Stimulated activated CD8-positive, alpha-beta memory T cell treated with anti-CD3 and anti-CD28 coated beads, Interleukin-15, amount 100 ng/mL, for 24 hours (primary cell): ENCODE measurements around the gene HOXC6.

Source experiments
- DNase-seq: peaks from one replicate; pipeline ENCODE4 v3.0.0-alpha.2; 2020; ENCODE audit warnings: low read depth

The HOXC6 gene

GRCh38 chr12:54028314-54029201 lies at the start of gene HOXC6:
Gene HOXC6, plus strand, starts transcription at chr12:54028440. Its CDS starts 82 bp downstream, at chr12:54028522.
- DNase-seq: no peak

GRCh38 chr12:53978477-53979356 lies 49.5 kb upstream of the HOXC6 start:
- DNase-seq: no peak

- DNase-seq: no peak
These were observed 48.0 kb upstream of the HOXC6 start for GRCh38 chr12:53980104-53980801.

- no peak for DNase-seq
These were observed 47.3 kb upstream of the HOXC6 start for GRCh38 chr12:53980802-53981496.

- DNase-seq: no peak
These were observed 46.3 kb upstream of the HOXC6 start for GRCh38 chr12:53981634-53982565.

- DNase-seq: no peak
These were observed 45.3 kb upstream of the HOXC6 start for GRCh38 chr12:53982648-53983567.

- no peak for DNase-seq
These were observed 44.7 kb upstream of the HOXC6 start for GRCh38 chr12:53983568-53983949.

- DNase-seq: no peak
These were observed 44.2 kb upstream of the HOXC6 start for GRCh38 chr12:53983950-53984572.

- DNase-seq: peak; percentile 65
These were observed 43.1 kb upstream of the HOXC6 start, which contains the start of gene HOXC10 for GRCh38 chr12:53984901-53985691. Gene HOXC10, plus strand, starts transcription at chr12:53985146. Its CDS starts 114 bp downstream, at chr12:53985260.

- no peak for DNase-seq
These were observed 42.6 kb upstream of the HOXC6 start for GRCh38 chr12:53985692-53985993.

- no peak for DNase-seq
These were observed 42.1 kb upstream of the HOXC6 start for GRCh38 chr12:53985994-53986685.

- DNase-seq: no peak
These were observed 41.4 kb upstream of the HOXC6 start for GRCh38 chr12:53986686-53987483.

GRCh38 chr12:53987787-53988230 lies 40.4 kb upstream of the HOXC6 start:
- no peak for DNase-seq

- DNase-seq: no peak
These were observed 39.6 kb upstream of the HOXC6 start for GRCh38 chr12:53988541-53989226.

GRCh38 chr12:53989227-53990113 lies 38.8 kb upstream of the HOXC6 start:
- no peak for DNase-seq
